Measurements from ENCODE around the gene DNAJC21. TPM values are rescaled to one million over a fixed set of nuclear protein-coding genes. Genes with fewer than 3 reads are reported as not detected.

DNAJC21 gene
- total RNA-seq, 1 donor from 2014 or later: 47.0 TPM

- no peak for DNase-seq (ENCODE audit: low spot score)
Measured at GRCh38 chr5:34978681-34979080, 49.3 kb downstream of the DNAJC21 start.

- DNase-seq (ENCODE audit: low spot score): no peak
Measured at GRCh38 chr5:34982823-34983222, 53.5 kb downstream of the DNAJC21 start.

GRCh38 chr5:34986965-34987364 is 57.6 kb downstream of the DNAJC21 start:
- no peak for DNase-seq (ENCODE audit: low spot score)

- DNase-seq (ENCODE audit: low spot score): no peak
Measured at GRCh38 chr5:34991486-34992238, 62.3 kb downstream of the DNAJC21 start.

GRCh38 chr5:34993951-34994350 is 64.6 kb downstream of the DNAJC21 start:
- DNase-seq (ENCODE audit: low spot score): no peak

GRCh38 chr5:34996261-34996660 is 66.9 kb downstream of the DNAJC21 start:
- DNase-seq (ENCODE audit: low spot score): no peak

GRCh38 chr5:34998058-34998789 is 68.9 kb downstream of the DNAJC21 start:
- no peak for DNase-seq (ENCODE audit: low spot score)

GRCh38 chr5:35001842-35002241 is 72.5 kb downstream of the DNAJC21 start:
- no peak for DNase-seq (ENCODE audit: low spot score)

GRCh38 chr5:35002459-35002858 is 73.1 kb downstream of the DNAJC21 start:
- DNase-seq (ENCODE audit: low spot score): no peak

GRCh38 chr5:35003018-35003957 is 73.9 kb downstream of the DNAJC21 start:
- peak; percentile 26 for DNase-seq (ENCODE audit: low spot score)

GRCh38 chr5:35004200-35004599 is 74.8 kb downstream of the DNAJC21 start:
- DNase-seq (ENCODE audit: low spot score): no peak

- DNase-seq (ENCODE audit: low spot score): no peak
Measured at GRCh38 chr5:35004771-35005170, 75.4 kb downstream of the DNAJC21 start.

Other genes with a start within 250 kb of the DNAJC21 start
- gene TTC23L, start 90.4 kb upstream of the DNAJC21 start, total RNA-seq: 1.6 TPM
- 16.9 TPM for gene RAD1, start 14.1 kb upstream of the DNAJC21 start, total RNA-seq
- gene BRIX1, start 13.8 kb upstream of the DNAJC21 start, total RNA-seq: 11.6 TPM
- 6.6 TPM for gene AGXT2, start 118.4 kb downstream of the DNAJC21 start, total RNA-seq